Keratinocyte (primary cell): Measurements from ENCODE around the gene ZFAND6.

ENCODE experiments used
- CTCF ChIP-seq, 3 experiments: IDR thresholded peaks in 1 of 3; conservative IDR thresholded peaks in 1 of 3; optimal IDR thresholded peaks in 1 of 3; 2 replicates in 2 of 3; 3 replicates in 1 of 3; pipeline versions ENCODE3 to v1.5.1; 2011; ENCODE audit warnings: low read length in 3 of 3, mild to moderate bottlenecking in 3 of 3, moderate library complexity in 2 of 3, control low read depth in 1 of 3, inconsistent platforms in 1 of 3; ENCODE audit not compliant: insufficient read depth in 2 of 3; ENCODE audit errors: extremely low read depth in 1 of 3
- EZH2 ChIP-seq: IDR thresholded peaks from one replicate; pipeline ENCODE4 v1.6.1; 2012; ENCODE audit warnings: inconsistent platforms, mild to moderate bottlenecking, low read length, moderate library complexity

DNA sequence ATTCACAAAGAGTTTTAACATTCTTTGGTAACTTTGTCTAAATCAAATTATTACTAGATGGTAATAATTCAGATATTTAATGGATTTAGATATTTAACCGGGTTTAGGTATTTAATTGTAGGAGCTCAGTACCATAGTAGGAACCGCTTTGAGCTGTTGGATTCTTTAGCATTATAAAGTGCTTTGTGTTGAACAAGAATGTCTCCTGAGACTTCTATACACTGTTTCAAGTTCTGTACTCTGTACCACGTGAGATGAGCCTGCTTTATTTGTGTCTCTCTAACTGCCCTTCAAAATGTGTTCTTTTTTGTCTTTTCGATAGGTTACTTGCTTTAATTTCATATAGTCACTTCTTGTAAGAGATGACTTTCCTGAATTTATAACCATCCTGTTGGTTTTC, 36.0 kb downstream of the ZFAND6 start:
- TF ChIP-seq CTCF (optimal IDR thresholded peaks at IDR 0.05 in 1 of 3, IDR thresholded peaks at IDR 0.05 in 1 of 3, conservative IDR thresholded peaks at IDR 0.05 in 1 of 3; ENCODE audit: extremely low read depth in 1 of 3, insufficient read depth in 2 of 3, low read length in 3 of 3) (no peak), EZH2 (no peak)
